ENCODE measurements around the gene PIGV.
"Not testable (repeated sequence)": the region's sequence is repeated elsewhere in the genome, so short reads cannot be mapped to it uniquely, and the experiment has no call there.

PIGV gene

GRCh38 chr1:26839339-26839722 is 51.6 kb downstream of the PIGV start:
- no peak for TF ChIP-seq POLR2A (IDR thresholded peaks at IDR 0.05; ENCODE audit: low read length)
- no peak for TF ChIP-seq GATA1 (IDR thresholded peaks at IDR 0.05; ENCODE audit: low read depth, low read length)
- no peak for DNase-seq

DNA sequence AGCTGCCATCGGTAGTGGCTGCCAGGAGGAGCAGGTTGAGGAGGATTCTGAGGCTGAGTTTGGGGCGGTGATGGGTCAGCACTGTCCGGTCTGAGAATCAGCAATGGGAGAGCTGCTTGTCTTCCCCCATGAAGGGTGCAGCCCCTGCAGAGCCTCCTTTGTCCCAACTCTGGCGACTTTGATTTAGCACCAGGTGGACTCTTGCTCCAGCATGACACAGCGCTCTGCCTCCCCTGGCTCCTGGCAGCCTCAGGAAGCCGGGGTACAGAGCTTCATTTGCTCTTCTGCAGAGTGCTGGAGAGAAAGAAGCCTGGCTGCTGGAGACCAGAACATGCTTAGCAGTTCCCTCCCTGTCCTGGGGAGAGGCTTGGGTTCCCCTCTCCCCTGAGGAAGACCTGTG is 52.0 kb downstream of the PIGV start:
- DNase-seq = no peak
- TF ChIP-seq POLR2A (IDR thresholded peaks at IDR 0.05; ENCODE audit: low read length) = no peak
- no peak for TF ChIP-seq GATA1 (IDR thresholded peaks at IDR 0.05; ENCODE audit: low read depth, low read length)

DNA sequence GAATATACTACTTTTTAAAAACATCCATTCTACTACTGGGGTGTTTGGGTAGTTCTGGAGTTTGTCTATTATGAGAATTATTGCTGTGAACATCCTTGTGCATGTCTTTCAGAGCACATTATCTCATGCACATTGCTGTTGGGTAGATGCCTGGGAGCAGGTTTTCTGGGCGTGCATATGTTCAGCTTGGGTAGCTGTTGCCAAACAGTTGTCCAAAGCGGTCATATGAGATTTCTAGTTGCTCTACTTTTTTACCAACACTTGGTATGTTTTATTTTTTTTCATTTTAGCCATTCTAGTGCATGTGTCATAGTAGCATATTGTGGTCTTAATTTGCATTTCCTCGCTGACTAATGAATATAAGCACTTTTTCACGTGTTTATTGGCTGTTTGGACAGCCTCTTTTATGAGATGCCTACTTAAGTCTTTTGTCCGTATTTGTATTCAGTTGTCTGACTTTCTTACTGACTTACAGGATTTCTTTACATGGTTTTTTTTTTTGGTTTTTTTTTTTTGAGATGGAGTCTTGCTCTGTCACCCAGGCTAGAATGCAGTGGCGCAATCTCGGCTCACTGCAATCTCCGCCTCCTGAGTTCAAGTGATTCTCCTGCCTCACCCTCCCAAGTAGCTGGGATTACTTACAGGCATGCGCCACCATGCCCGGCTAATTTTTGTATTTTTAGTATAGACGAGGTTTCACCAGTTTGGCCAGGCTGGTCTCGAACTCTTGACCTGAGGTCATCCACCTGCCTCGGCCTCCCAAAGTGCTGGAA is 56.9 kb downstream of the PIGV start:
- TF ChIP-seq GATA1 (IDR thresholded peaks at IDR 0.05; ENCODE audit: low read depth, low read length) (no peak), POLR2A (IDR thresholded peaks at IDR 0.05; ENCODE audit: low read length) (no peak)
- no peak for DNase-seq

DNA sequence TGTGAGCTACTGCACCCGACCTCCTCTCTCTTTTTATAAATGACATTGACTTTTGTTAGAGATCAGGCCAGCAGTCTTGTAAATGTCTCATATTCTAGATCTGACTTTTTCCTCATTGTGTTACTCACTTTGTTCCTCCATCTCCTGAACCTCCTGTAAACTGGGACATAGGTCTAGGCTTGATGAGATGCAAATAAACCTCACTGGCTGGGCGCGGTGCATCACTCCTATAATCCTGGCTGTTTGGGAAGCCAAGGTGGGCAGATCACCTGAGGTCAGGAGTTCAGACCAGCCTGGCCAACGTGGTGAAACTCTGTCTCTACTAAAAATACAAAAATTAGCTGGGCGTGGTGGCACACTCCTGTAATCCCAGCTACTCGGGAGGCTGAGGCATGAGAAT is 60.1 kb downstream of the PIGV start:
- DNase-seq = not testable (repeated sequence)
